ENCODE data around the gene ZC3H13.
A peak's percentile ranks its signal among the peaks of the same experiment; 100 is the strongest.

Gene ZC3H13

GRCh38 chr13:45907503-45907902 lies 145.0 kb downstream of the ZC3H13 start:
- peaks cover 2% of the 10 kb centered on the region for H3K9me3 Mint-ChIP-seq
- no peaks in the 10 kb centered on the region for H3K36me3 Mint-ChIP-seq (ENCODE audit: low read depth)
- peak overlapping the region; percentile 33 to 78 (median 71) for H3K27ac Mint-ChIP-seq
- H3K4me3 Mint-ChIP-seq = no peak overlapping the region
- peaks cover 12% of the 10 kb centered on the region for H3K27me3 Mint-ChIP-seq (ENCODE audit: low read depth)
- TF ChIP-seq CTCF (IDR thresholded peaks at IDR 0.05; ENCODE audit: unreplicated experiment in 3 of 3) = no peak
- H3K4me1 Mint-ChIP-seq = peaks cover 37% of the 10 kb centered on the region
